HG02678 (cell line): ENCODE measurements around the gene INTS14.

Source experiments
- ATAC-seq: cut with Tn5 transposase; IDR thresholded peaks from one replicate; pipeline ENCODE4 v1.9.1; 2021; ENCODE audit warnings: mild to moderate bottlenecking, moderate library complexity; ENCODE audit not compliant: unreplicated experiment

Gene INTS14

GRCh38 chr15:65533057-65533756 is 77.7 kb downstream of the INTS14 start:
- ATAC-seq = no peak

- no peak for ATAC-seq
Measured at GRCh38 chr15:65532738-65533051, 78.2 kb downstream of the INTS14 start.

GRCh38 chr15:65530318-65531111 is 80.4 kb downstream of the INTS14 start, which contains the start of gene HACD3:
TSS of gene HACD3 (plus strand) at chr15:65530463. CDS start at chr15:65530632, 169 bp downstream.
- peak; percentile 80 for ATAC-seq

- ATAC-seq = no peak
Measured at GRCh38 chr15:65529762-65530317, 81.1 kb downstream of the INTS14 start.
